ENCODE results near the gene MOAP1. TPM values are rescaled to one million over a fixed set of nuclear protein-coding genes. Genes with fewer than 3 reads are reported as not detected.

MOAP1 gene
- polyA plus RNA-seq, 1 of the 3 experiments (the other 2 are of a cell fraction): 25.0 TPM

- H3F3A ChIP-seq (replicated peaks; ENCODE audit: insufficient read depth): no peaks in the 10 kb centered on the region
- no peaks in the 10 kb centered on the region for H3K9me3 ChIP-seq
- H3K36me3 ChIP-seq (replicated peaks in 1 of 2; ENCODE audit: control insufficient read depth in 1 of 2, insufficient read depth in 2 of 2, low read length in 1 of 2): no peaks in the 10 kb centered on the region
- H3K4me1 ChIP-seq (ENCODE audit: control insufficient read depth in 1 of 2, insufficient read depth in 2 of 2, low read depth in 1 of 2, low read length in 1 of 2): no peaks in the 10 kb centered on the region; a peak in 1 of 4 replicates
- no peak overlapping the region for H3K27ac ChIP-seq (ENCODE audit: low read depth in 2 of 2, low read length in 1 of 2)
- TF ChIP-seq RCOR1 (IDR thresholded peaks at IDR 0.05; ENCODE audit: low read length) (no peak), NFIC (IDR thresholded peaks at IDR 0.05; ENCODE audit: borderline replicate concordance) (no peak), CTCF (IDR thresholded peaks at IDR 0.05) (no peak)
- ChIA-PET CTCF (interaction anchor here (0.9 to 13.3 kb wide), 4 partner anchors 10 to 185 kb away, joined by 3 to 236 read pairs (median 26); partner anchors contain the start of gene ITPK1), POLR2A (no interaction called here)
- no peak for DNase-seq
- H4K20me1 ChIP-seq (ENCODE audit: insufficient read depth): no peaks in the 10 kb centered on the region
- H2AFZ ChIP-seq (ENCODE audit: low read depth): no peak overlapping the region
- WGBS (ENCODE audit: low lambda C conversion rate): 72% methylated on average over 8 of the region's 8 CpGs
- H3K27me3 ChIP-seq (ENCODE audit: insufficient read depth): no peaks in the 10 kb centered on the region
- H3K79me2 ChIP-seq (ENCODE audit: insufficient read depth): no peaks in the 10 kb centered on the region
- H3K4me3 ChIP-seq (ENCODE audit: low read depth in 2 of 2, low read length in 1 of 2): no peak overlapping the region
- no peak overlapping the region for H3K9ac ChIP-seq
- H3K4me2 ChIP-seq: no peak overlapping the region
- no peaks in the 10 kb centered on the region for H3K9me2 ChIP-seq
These were observed 48.7 kb downstream of the MOAP1 start for GRCh38 chr14:93136009-93136408.

GRCh38 chr14:93135399-93135798 lies 49.3 kb downstream of the MOAP1 start:
- CTCF ChIA-PET: interaction anchor here (0.9 to 13.3 kb wide), 4 partner anchors 9 to 185 kb away, joined by 3 to 236 read pairs (median 26); partner anchors contain the start of gene ITPK1
- no peaks in the 10 kb centered on the region for H3K9me2 ChIP-seq
- no peaks in the 10 kb centered on the region for H3K27me3 ChIP-seq (ENCODE audit: insufficient read depth)
- H4K20me1 ChIP-seq (ENCODE audit: insufficient read depth): no peaks in the 10 kb centered on the region
- H3K4me1 ChIP-seq (ENCODE audit: control insufficient read depth in 1 of 2, insufficient read depth in 2 of 2, low read depth in 1 of 2, low read length in 1 of 2): no peaks in the 10 kb centered on the region; a peak in 1 of 4 replicates
- 87% methylated on average over 5 of the region's 5 CpGs for WGBS (ENCODE audit: low lambda C conversion rate)
- no peak overlapping the region for H3K9ac ChIP-seq
- no peaks in the 10 kb centered on the region for H3F3A ChIP-seq (replicated peaks; ENCODE audit: insufficient read depth)
- TF ChIP-seq FOXM1 (IDR thresholded peaks at IDR 0.05; ENCODE audit: low read depth): no peak
- no peak for TF ChIP-seq EZH2phosphoT487 (IDR thresholded peaks at IDR 0.05; ENCODE audit: borderline replicate concordance, low read depth)
- TF ChIP-seq TCF12 (IDR thresholded peaks at IDR 0.05): no peak
- TF ChIP-seq JUND (IDR thresholded peaks at IDR 0.05): no peak
- TF ChIP-seq ZBTB33 (IDR thresholded peaks at IDR 0.05; ENCODE audit: borderline replicate concordance, low read depth): no peak
- no peak for TF ChIP-seq RFX5 (IDR thresholded peaks at IDR 0.05; ENCODE audit: low read length)
- TF ChIP-seq MXI1 (IDR thresholded peaks at IDR 0.05; ENCODE audit: low read depth, low read length): no peak
- TF ChIP-seq EP300 (IDR thresholded peaks at IDR 0.05; ENCODE audit: borderline replicate concordance in 1 of 2, low read depth in 1 of 2, low read length in 1 of 2): no peak
- no peak for TF ChIP-seq CTCF (IDR thresholded peaks at IDR 0.05)
- no peak for TF ChIP-seq RAD21 (IDR thresholded peaks at IDR 0.05; ENCODE audit: low read length)
- TF ChIP-seq TEAD4 (IDR thresholded peaks at IDR 0.05; ENCODE audit: borderline replicate concordance, insufficient read depth): no peak
- no peak for TF ChIP-seq POLR2AphosphoS5 (IDR thresholded peaks at IDR 0.05; ENCODE audit: low read depth, low read length)
- no peak for TF ChIP-seq SIN3A (IDR thresholded peaks at IDR 0.05; ENCODE audit: borderline replicate concordance, low read depth, low read length)
- TF ChIP-seq USF1 (IDR thresholded peaks at IDR 0.05; ENCODE audit: borderline replicate concordance, low read depth): no peak
- no peak for TF ChIP-seq CHD2 (IDR thresholded peaks at IDR 0.05; ENCODE audit: low read length, partially characterized antibody)
- no peak for TF ChIP-seq MEF2A (IDR thresholded peaks at IDR 0.05; ENCODE audit: borderline replicate concordance, low read depth)
- no peak for TF ChIP-seq TAF1 (IDR thresholded peaks at IDR 0.05; ENCODE audit: borderline replicate concordance, low read depth, low read length)
- TF ChIP-seq NFIC (IDR thresholded peaks at IDR 0.05; ENCODE audit: borderline replicate concordance): no peak
- no peaks in the 10 kb centered on the region for H3K36me3 ChIP-seq (replicated peaks in 1 of 2; ENCODE audit: control insufficient read depth in 1 of 2, insufficient read depth in 2 of 2, low read length in 1 of 2)
- POLR2A ChIA-PET: no interaction called here
- no peaks in the 10 kb centered on the region for H3K9me3 ChIP-seq
- no peak overlapping the region for H3K4me2 ChIP-seq
- H3K79me2 ChIP-seq (ENCODE audit: insufficient read depth): no peaks in the 10 kb centered on the region
- H3K27ac ChIP-seq (ENCODE audit: low read depth in 2 of 2, low read length in 1 of 2): no peak overlapping the region
- no peak for DNase-seq
- H3K4me3 ChIP-seq (ENCODE audit: low read depth in 2 of 2, low read length in 1 of 2): no peak overlapping the region
- no peak overlapping the region for H2AFZ ChIP-seq (ENCODE audit: low read depth)

All from SK-N-SH (cell line).